BJ (cell line): Measurements from ENCODE around the gene TNFAIP2. TPM values are rescaled to one million over a fixed set of nuclear protein-coding genes. Genes with fewer than 3 reads are reported as not detected.

Source experiments
- CTCF ChIA-PET: fragments of 350-600 bp; formaldehyde crosslinking; extraction: SDS; loops from one replicate; lab custom pipeline; 2021; ENCODE audit warnings: antibody characterized with exemption, inconsistent platforms; lab: Yijun Ruan, JAX
- POLR2A ChIA-PET: fragments of 300-600 bp; sonication (Branson Sonifier 250); formaldehyde crosslinking; extraction: SDS; loops from one replicate; lab custom pipeline; 2021; ENCODE audit warnings: antibody characterized with exemption; lab: Charles Lee
- DNase-seq: peaks from one replicate; pipeline ENCODE4 v3.0.0-alpha.2; 2011; ENCODE audit warnings: low read depth
- H3K27me3 ChIP-seq: 2 replicates; pipeline ENCODE4 v1.6.0; 2011; ENCODE audit warnings: low read length; ENCODE audit not compliant: control insufficient read depth, insufficient read depth
- H3K36me3 ChIP-seq: 2 replicates; pipeline ENCODE4 v1.5.1; 2011; ENCODE audit warnings: low read length; ENCODE audit not compliant: control insufficient read depth, insufficient read depth
- H3K4me3 ChIP-seq: 2 replicates; pipeline ENCODE4 v1.5.1; 2011; ENCODE audit warnings: low read depth, mild to moderate bottlenecking, control low read depth, low read length
- CTCF ChIP-seq: IDR thresholded peaks from 2 replicates; pipeline ENCODE4 v1.5.1; 2011; ENCODE audit warnings: low read depth, mild to moderate bottlenecking, control low read depth, inconsistent platforms, low read length, moderate library complexity; ENCODE audit not compliant: insufficient read depth
- polyA plus RNA-seq: library from polyadenylated mRNA; depleted of rRNA; stranded (reverse); fragments of >200 nt; gene quantifications from 2 replicates; pipeline ENCODE4 v1.2.3, GENCODE V29; 2011

Gene TNFAIP2
- polyA plus RNA-seq, 1 experiment = 28.2 TPM

GRCh38 chr14:103097994-103098957 is 25.0 kb upstream of the TNFAIP2 start:
- H3K4me3 ChIP-seq = no peak overlapping the region
- H3K36me3 ChIP-seq = no peaks in the 10 kb centered on the region
- POLR2A ChIA-PET = no interaction called here
- H3K27me3 ChIP-seq = peaks cover 20% of the 10 kb centered on the region
- CTCF ChIA-PET = interaction anchor here (0.5 to 9.9 kb wide), 6 partner anchors 9 to 198 kb away, joined by 3 to 234 read pairs (median 4); no protein-coding TSS in a partner anchor
- TF ChIP-seq CTCF = no peak
- DNase-seq = no peak

GRCh38 chr14:103099081-103099732 is 24.1 kb upstream of the TNFAIP2 start:
- CTCF ChIA-PET = interaction anchor here (0.5 to 9.9 kb wide), 6 partner anchors 24 to 197 kb away, joined by 3 to 315 read pairs (median 14); no protein-coding TSS in a partner anchor
- no peak for TF ChIP-seq CTCF
- Histone ChIP-seq H3K27me3 (peaks cover 22% of the 10 kb centered on the region), H3K36me3 (no peaks in the 10 kb centered on the region), H3K4me3 (no peak overlapping the region)
- DNase-seq = no peak
- POLR2A ChIA-PET = no interaction called here

GRCh38 chr14:103099733-103100280 is 23.5 kb upstream of the TNFAIP2 start:
- DNase-seq = no peak
- no peaks in the 10 kb centered on the region for H3K36me3 ChIP-seq
- TF ChIP-seq CTCF = no peak
- H3K4me3 ChIP-seq = no peak overlapping the region
- POLR2A ChIA-PET = no interaction called here
- CTCF ChIA-PET = interaction anchor here (1.1 to 9.9 kb wide), 4 partner anchors 25 to 189 kb away, joined by 3 to 315 read pairs (median 128); no protein-coding TSS in a partner anchor
- H3K27me3 ChIP-seq = peaks cover 26% of the 10 kb centered on the region

- ChIA-PET CTCF (interaction anchor here (0.6 to 9.9 kb wide), 6 partner anchors 22 to 188 kb away, joined by 3 to 315 read pairs (median 14); no protein-coding TSS in a partner anchor), POLR2A (no interaction called here)
- Histone ChIP-seq H3K27me3 (peaks cover 27% of the 10 kb centered on the region), H3K4me3 (no peak overlapping the region), H3K36me3 (no peaks in the 10 kb centered on the region)
- no peak for DNase-seq
- TF ChIP-seq CTCF = no peak
These were observed 22.8 kb upstream of the TNFAIP2 start for GRCh38 chr14:103100281-103101121.
